Endodermal cell (in vitro differentiated cells): ENCODE results near the gene LCN6. TPM values are rescaled to one million over a fixed set of nuclear protein-coding genes. Genes with fewer than 3 reads are reported as not detected.
"Not testable (repeated sequence)": the region's sequence is repeated elsewhere in the genome, so short reads cannot be mapped to it uniquely, and the experiment has no call there.

Source experiments
- DNase-seq: peaks from one replicate; pipeline ENCODE4 v3.0.0-alpha.2; 2017
- H3K27ac ChIP-seq: 2 replicates; pipeline ENCODE4 v1.5.1; 2013; ENCODE audit warnings: mild to moderate bottlenecking, low read depth, low read length, moderate library complexity
- H3K27me3 ChIP-seq: 2 replicates; pipeline ENCODE4 v1.6.1; 2013; ENCODE audit warnings: mild to moderate bottlenecking, low read length, moderate library complexity; ENCODE audit not compliant: insufficient read depth, control insufficient read depth, poor library complexity, severe bottlenecking
- H3K36me3 ChIP-seq: 2 replicates; pipeline ENCODE4 v1.7.0; 2013; ENCODE audit warnings: mild to moderate bottlenecking, low read length, moderate library complexity; ENCODE audit not compliant: control insufficient read depth, insufficient read depth
- H3K4me1 ChIP-seq: one replicate; pipeline ENCODE4 v1.7.0; 2013; ENCODE audit warnings: low read length; ENCODE audit not compliant: control insufficient read depth, insufficient read depth
- H3K4me3 ChIP-seq: 2 replicates; pipeline ENCODE4 v1.5.1; 2013; ENCODE audit warnings: mild to moderate bottlenecking, low read length, moderate library complexity
- H3K9ac ChIP-seq: 2 replicates; pipeline ENCODE4 v1.6.1; 2013; ENCODE audit warnings: mild to moderate bottlenecking, low read length, moderate library complexity; ENCODE audit not compliant: poor library complexity, severe bottlenecking; ENCODE audit errors: extremely low read depth
- H3K9me3 ChIP-seq: 2 replicates; pipeline ENCODE4 v1.6.1; 2013; ENCODE audit warnings: mild to moderate bottlenecking, low read length, moderate library complexity; ENCODE audit not compliant: control insufficient read depth
- H3K27ac Mint-ChIP-seq: 2 replicates; pipeline ENCODE4 v1.8.0; 2020; ENCODE audit warnings: mixed read lengths
- H3K27me3 Mint-ChIP-seq: 2 replicates; pipeline ENCODE4 v1.8.0; 2021; ENCODE audit warnings: mild to moderate bottlenecking, mixed read lengths; ENCODE audit not compliant: insufficient read depth
- H3K36me3 Mint-ChIP-seq: 2 replicates; pipeline ENCODE4 v1.8.0; 2020; ENCODE audit warnings: low read depth, mixed read lengths
- H3K4me1 Mint-ChIP-seq: 2 replicates; pipeline ENCODE4 v1.8.0; 2020; ENCODE audit warnings: mixed read lengths
- H3K4me3 Mint-ChIP-seq: 2 replicates; pipeline ENCODE4 v1.8.0; 2020; ENCODE audit warnings: mild to moderate bottlenecking, moderate library complexity, mixed read lengths
- H3K9me3 Mint-ChIP-seq: 2 replicates; pipeline ENCODE4 v1.8.0; 2020; ENCODE audit warnings: mild to moderate bottlenecking, mixed read lengths
- WGBS, 2 experiments: methylation state at CpG; one replicate each; pipeline versions ENCODE4 v1.1.5 to v1.1.7; 2013; ENCODE audit warnings: missing lambda C conversion rate in 2 of 2, mixed read lengths in 1 of 2; ENCODE audit not compliant: insufficient coverage in 1 of 2, insufficient read length in 1 of 2; 5-methylcytosine and 5-hydroxymethylcytosine counted together
- total RNA-seq, 2 donors: library from RNA; stranded (reverse); fragmentation: NEBNext Ultra II Directional in 1 of 2; extraction: Animal tissue kit (Norgen Biotek cat#: 25700) in 1 of 2; gene quantifications; 2 replicates in 1 of 2; 3 replicates in 1 of 2; pipeline ENCODE4 v1.2.1, GENCODE V29; 2021
- TF ChIP-seq, protein P1 (sequence below): fragments of 200-600 bp; sonication (generic); conservative IDR thresholded peaks from 2 replicates; pipeline ENCODE4 v1.5.0; 2021; ENCODE audit warnings: antibody characterized with exemption, mild to moderate bottlenecking

The LCN6 gene
- total RNA-seq, 2 donors from 2014 or later: not detected

DNA sequence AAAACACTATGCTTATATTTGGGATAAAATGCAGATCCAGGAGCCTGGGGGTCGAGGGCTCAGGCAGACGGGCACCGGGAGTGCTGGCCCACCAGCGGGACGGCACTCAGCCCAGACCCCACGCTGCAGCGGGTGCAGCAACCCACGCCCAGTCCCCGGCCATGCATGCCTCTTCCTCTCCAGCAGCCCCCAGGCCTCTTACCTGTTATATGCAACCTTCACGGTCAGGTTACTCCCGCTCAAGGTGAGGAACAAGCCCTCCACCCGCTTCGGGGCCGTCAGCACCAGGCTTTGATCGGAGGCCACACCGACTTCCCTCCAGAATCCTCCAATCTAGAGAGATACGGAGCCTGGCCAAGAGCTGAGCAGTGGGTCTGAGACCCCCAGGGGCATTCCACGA is 8.5 kb upstream of the LCN6 start:
- no peak for DNase-seq
- peaks cover 22% of the 10 kb centered on the region for H3K9me3 Mint-ChIP-seq
- peaks cover 8% of the 10 kb centered on the region for H3K9me3 ChIP-seq
- TF ChIP-seq, protein P1, sequence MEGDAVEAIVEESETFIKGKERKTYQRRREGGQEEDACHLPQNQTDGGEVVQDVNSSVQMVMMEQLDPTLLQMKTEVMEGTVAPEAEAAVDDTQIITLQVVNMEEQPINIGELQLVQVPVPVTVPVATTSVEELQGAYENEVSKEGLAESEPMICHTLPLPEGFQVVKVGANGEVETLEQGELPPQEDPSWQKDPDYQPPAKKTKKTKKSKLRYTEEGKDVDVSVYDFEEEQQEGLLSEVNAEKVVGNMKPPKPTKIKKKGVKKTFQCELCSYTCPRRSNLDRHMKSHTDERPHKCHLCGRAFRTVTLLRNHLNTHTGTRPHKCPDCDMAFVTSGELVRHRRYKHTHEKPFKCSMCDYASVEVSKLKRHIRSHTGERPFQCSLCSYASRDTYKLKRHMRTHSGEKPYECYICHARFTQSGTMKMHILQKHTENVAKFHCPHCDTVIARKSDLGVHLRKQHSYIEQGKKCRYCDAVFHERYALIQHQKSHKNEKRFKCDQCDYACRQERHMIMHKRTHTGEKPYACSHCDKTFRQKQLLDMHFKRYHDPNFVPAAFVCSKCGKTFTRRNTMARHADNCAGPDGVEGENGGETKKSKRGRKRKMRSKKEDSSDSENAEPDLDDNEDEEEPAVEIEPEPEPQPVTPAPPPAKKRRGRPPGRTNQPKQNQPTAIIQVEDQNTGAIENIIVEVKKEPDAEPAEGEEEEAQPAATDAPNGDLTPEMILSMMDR: no peak
- 93 to 94% methylated on average over 16 to 18 of the region's 18 CpGs for WGBS, 2 experiments
- H3K27ac ChIP-seq: no peak overlapping the region
- no peaks in the 10 kb centered on the region for H3K27me3 ChIP-seq
- H3K36me3 Mint-ChIP-seq: peaks cover 2% of the 10 kb centered on the region
- no peak overlapping the region for H3K9ac ChIP-seq
- H3K4me3 Mint-ChIP-seq: no peak overlapping the region
- H3K27ac Mint-ChIP-seq: no peak overlapping the region
- H3K4me1 ChIP-seq: no peaks in the 10 kb centered on the region
- no peak overlapping the region for H3K4me3 ChIP-seq
- H3K4me1 Mint-ChIP-seq: no peaks in the 10 kb centered on the region
- no peaks in the 10 kb centered on the region for H3K36me3 ChIP-seq
- peaks cover 5% of the 10 kb centered on the region for H3K27me3 Mint-ChIP-seq

DNA sequence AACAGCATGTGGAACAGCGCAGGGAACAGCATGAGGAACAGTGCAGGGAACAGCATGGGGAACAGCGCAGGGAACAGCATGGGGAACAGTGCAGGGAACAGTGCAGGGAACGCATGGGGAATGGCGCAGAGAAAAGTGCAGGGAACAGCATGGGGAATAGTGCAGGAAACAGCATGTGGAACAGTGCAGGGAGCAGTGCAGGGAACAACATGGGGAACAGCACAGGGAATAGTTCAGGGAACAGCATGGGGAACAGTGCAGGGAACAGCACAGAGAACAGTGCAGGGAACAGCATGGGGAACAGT is 7.8 kb upstream of the LCN6 start:
- no peak overlapping the region for H3K4me3 ChIP-seq
- TF ChIP-seq, protein P1: no peak
- H3K9me3 Mint-ChIP-seq: peaks cover 29% of the 10 kb centered on the region
- H3K27me3 ChIP-seq: no peaks in the 10 kb centered on the region
- H3K27me3 Mint-ChIP-seq: peaks cover 12% of the 10 kb centered on the region
- H3K27ac ChIP-seq: no peak overlapping the region
- H3K4me3 Mint-ChIP-seq: no peak overlapping the region
- peaks cover 15% of the 10 kb centered on the region for H3K9me3 ChIP-seq
- H3K4me1 ChIP-seq: no peaks in the 10 kb centered on the region
- 91 to 92% methylated on average over 3 to 4 of the region's 4 CpGs for WGBS, 2 experiments
- peaks cover 2% of the 10 kb centered on the region for H3K36me3 Mint-ChIP-seq
- no peak overlapping the region for H3K9ac ChIP-seq
- no peak overlapping the region for H3K27ac Mint-ChIP-seq
- H3K4me1 Mint-ChIP-seq: no peaks in the 10 kb centered on the region
- no peak for DNase-seq
- no peaks in the 10 kb centered on the region for H3K36me3 ChIP-seq

DNA sequence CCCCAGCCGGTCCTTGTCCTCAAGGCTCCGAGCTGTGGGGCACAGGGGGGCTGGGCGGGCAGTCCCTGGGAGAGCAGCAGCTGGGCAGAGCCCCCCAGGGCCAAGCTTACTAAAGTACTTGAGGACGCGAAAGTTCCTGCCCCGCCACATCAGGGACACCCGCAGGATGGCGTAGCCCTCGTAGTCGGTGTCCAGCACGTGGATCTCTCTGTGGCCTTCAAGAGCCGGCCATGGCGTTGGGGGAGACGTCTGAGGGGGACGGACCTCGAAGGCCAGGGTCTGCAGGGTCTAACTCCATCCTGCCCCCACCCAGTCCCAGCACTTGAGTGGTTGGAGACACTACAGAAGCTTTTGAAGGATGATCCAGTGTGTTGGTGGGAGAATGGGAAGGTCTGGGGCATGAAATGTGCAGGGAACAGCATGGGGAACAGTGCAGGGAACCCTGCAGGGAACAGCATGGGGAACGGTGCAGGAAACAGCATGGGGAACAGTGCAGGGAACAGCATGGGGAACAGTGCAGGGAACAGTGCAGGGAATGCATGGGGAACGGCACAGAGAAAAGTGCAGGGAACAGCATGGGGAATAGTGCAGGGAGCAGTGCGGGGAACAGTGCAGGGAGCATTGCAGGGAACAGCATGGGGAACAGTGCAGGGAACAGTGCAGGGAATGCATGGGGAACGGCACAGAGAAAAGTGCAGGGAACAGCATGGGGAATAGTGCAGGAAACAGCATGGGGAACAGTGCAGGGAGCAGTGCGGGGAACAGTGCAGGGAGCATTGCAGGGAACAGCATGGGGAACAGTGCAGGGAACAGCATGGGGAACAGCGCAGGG is 7.2 kb upstream of the LCN6 start:
- not testable (repeated sequence) for DNase-seq, H3K36me3 ChIP-seq, H3K4me3 Mint-ChIP-seq, H3K27ac Mint-ChIP-seq, H3K27ac ChIP-seq, H3K9ac ChIP-seq, H3K4me1 ChIP-seq, H3K36me3 Mint-ChIP-seq, H3K4me3 ChIP-seq, H3K27me3 ChIP-seq, H3K4me1 Mint-ChIP-seq
- 93 to 97% methylated on average over 15 to 22 of the region's 22 CpGs for whole genome bisulfite sequencing, 2 experiments
- Mint-ChIP-seq H3K9me3 (peaks cover 33% of the 10 kb centered on the region), H3K27me3 (peaks cover 16% of the 10 kb centered on the region)
- peaks cover 15% of the 10 kb centered on the region for H3K9me3 ChIP-seq
